ENCODE data around the gene PTRH2. TPM values are rescaled to one million over a fixed set of nuclear protein-coding genes. Genes with fewer than 3 reads are reported as not detected.

PTRH2 gene
- total RNA-seq, 1 donor from 2014 or later = 43.0 TPM

- DNase-seq (ENCODE audit: extremely low spot score in 2 of 2) = no peak
- no peak overlapping the region for H3K27ac ChIP-seq
- H3K4me3 ChIP-seq = no peak overlapping the region
- no peaks in the 10 kb centered on the region for H3K9me3 ChIP-seq
- no peaks in the 10 kb centered on the region for H3K27me3 ChIP-seq
- peaks cover 0 to 7% of the 10 kb centered on the region in 2 donors for H3K36me3 ChIP-seq
- intact Hi-C loops (cut with DNase I) = no loop called here
- TF ChIP-seq CTCF (IDR thresholded peaks at IDR 0.05) = no peak
- no peak for TF ChIP-seq POLR2A (IDR thresholded peaks at IDR 0.05)
- no peak for TF ChIP-seq POLR2AphosphoS5 (IDR thresholded peaks at IDR 0.05; ENCODE audit: insufficient read depth in 1 of 2, low read depth in 1 of 2)
- H3K4me1 ChIP-seq = no peaks in the 10 kb centered on the region
These were observed 37.8 kb upstream of the PTRH2 start for GRCh38 chr17:59745040-59745439.

DNA sequence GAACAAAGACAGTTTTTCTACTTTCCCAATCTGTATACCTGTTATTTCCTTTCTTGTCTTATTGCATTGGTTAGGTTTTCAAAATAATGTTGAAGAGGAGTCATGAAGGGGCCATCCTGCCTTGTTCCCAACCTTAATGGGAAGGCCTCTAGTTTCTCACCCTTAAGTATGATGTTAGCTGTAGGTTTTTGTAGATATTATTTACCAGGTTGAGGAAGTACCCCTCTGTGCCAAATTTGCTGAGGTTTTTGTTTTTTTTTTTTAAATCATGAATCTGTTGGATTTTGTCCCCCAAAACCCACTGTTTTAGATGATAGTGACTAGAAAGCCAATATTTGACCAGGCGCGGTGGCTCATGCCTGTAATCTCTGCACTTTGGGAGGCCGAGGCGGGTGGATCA lies 36.6 kb upstream of the PTRH2 start:
- Histone ChIP-seq H3K9me3 (no peaks in the 10 kb centered on the region), H3K4me1 (no peaks in the 10 kb centered on the region), H3K4me3 (no peak overlapping the region), H3K27ac (no peak overlapping the region), H3K27me3 (no peaks in the 10 kb centered on the region), H3K36me3 (peaks cover 0 to 8% of the 10 kb centered on the region in 2 donors)
- intact Hi-C loops (cut with DNase I) = no loop called here
- no peak for DNase-seq (ENCODE audit: extremely low spot score in 2 of 2)
- TF ChIP-seq POLR2AphosphoS5 (IDR thresholded peaks at IDR 0.05; ENCODE audit: insufficient read depth in 1 of 2, low read depth in 1 of 2) = no peak
- TF ChIP-seq CTCF (IDR thresholded peaks at IDR 0.05) = no peak
- TF ChIP-seq POLR2A (IDR thresholded peaks at IDR 0.05) = no peak

- DNase-seq (ENCODE audit: extremely low spot score in 2 of 2) = no peak
- Histone ChIP-seq H3K9me3 (no peaks in the 10 kb centered on the region), H3K4me1 (no peaks in the 10 kb centered on the region), H3K27ac (no peak overlapping the region), H3K36me3 (peaks cover 0 to 41% of the 10 kb centered on the region in 2 donors), H3K4me3 (no peak overlapping the region), H3K27me3 (no peaks in the 10 kb centered on the region)
- intact Hi-C loops (cut with DNase I) = no loop called here
- TF ChIP-seq POLR2A (IDR thresholded peaks at IDR 0.05) = no peak
- TF ChIP-seq POLR2AphosphoS5 (IDR thresholded peaks at IDR 0.05; ENCODE audit: insufficient read depth in 1 of 2, low read depth in 1 of 2) = no peak
- no peak for TF ChIP-seq CTCF (IDR thresholded peaks at IDR 0.05)
These were observed 30.1 kb upstream of the PTRH2 start for GRCh38 chr17:59737324-59737723.

GRCh38 chr17:59734226-59734625 lies 27.0 kb upstream of the PTRH2 start:
- intact Hi-C loops (cut with DNase I) = no loop called here
- H3K9me3 ChIP-seq = no peaks in the 10 kb centered on the region
- no peak overlapping the region for H3K27ac ChIP-seq
- H3K36me3 ChIP-seq = peaks cover 0 to 34% of the 10 kb centered on the region in 2 donors
- DNase-seq (ENCODE audit: extremely low spot score in 2 of 2) = no peak
- TF ChIP-seq CTCF (IDR thresholded peaks at IDR 0.05) (no peak), POLR2A (IDR thresholded peaks at IDR 0.05) (no peak), POLR2AphosphoS5 (IDR thresholded peaks at IDR 0.05; ENCODE audit: insufficient read depth in 1 of 2, low read depth in 1 of 2) (no peak)
- no peaks in the 10 kb centered on the region for H3K27me3 ChIP-seq
- no peaks in the 10 kb centered on the region for H3K4me1 ChIP-seq
- H3K4me3 ChIP-seq = no peak overlapping the region

GRCh38 chr17:59733697-59734096 lies 26.5 kb upstream of the PTRH2 start:
- TF ChIP-seq CTCF (IDR thresholded peaks at IDR 0.05) (no peak), POLR2A (IDR thresholded peaks at IDR 0.05) (no peak), POLR2AphosphoS5 (IDR thresholded peaks at IDR 0.05; ENCODE audit: insufficient read depth in 1 of 2, low read depth in 1 of 2) (no peak)
- Histone ChIP-seq H3K27ac (no peak overlapping the region), H3K27me3 (no peaks in the 10 kb centered on the region), H3K36me3 (peaks cover 0 to 31% of the 10 kb centered on the region in 2 donors), H3K4me3 (no peak overlapping the region), H3K9me3 (no peaks in the 10 kb centered on the region), H3K4me1 (no peaks in the 10 kb centered on the region)
- no peak for DNase-seq (ENCODE audit: extremely low spot score in 2 of 2)
- intact Hi-C loops (cut with DNase I) = no loop called here
